Stimulated activated CD8-positive, alpha-beta memory T cell treated with anti-CD3 and anti-CD28 coated beads, Interleukin-4, amount 100 ng/mL, for 48 hours (primary cell): Measurements from ENCODE around the gene CCDC18.
"Not testable (repeated sequence)": the region's sequence is repeated elsewhere in the genome, so short reads cannot be mapped to it uniquely, and the experiment has no call there.

Experiments used
- DNase-seq: peaks from one replicate; pipeline ENCODE4 v3.0.0-alpha.2; 2020

The CCDC18 gene

GRCh38 chr1:93244298-93245069 lies 64.0 kb downstream of the CCDC18 start:
- no peak for DNase-seq

GRCh38 chr1:93251966-93252365 lies 71.4 kb downstream of the CCDC18 start:
- DNase-seq: no peak

- no peak for DNase-seq
Measured at GRCh38 chr1:93252598-93252997, 72.1 kb downstream of the CCDC18 start.

- no peak for DNase-seq
Measured at GRCh38 chr1:93253516-93253915, 73.0 kb downstream of the CCDC18 start.

GRCh38 chr1:93255222-93256079 lies 74.9 kb downstream of the CCDC18 start:
- DNase-seq: no peak

- DNase-seq: no peak
Measured at GRCh38 chr1:93256433-93256832, 75.9 kb downstream of the CCDC18 start.

GRCh38 chr1:93257889-93258288 lies 77.4 kb downstream of the CCDC18 start:
- DNase-seq: no peak

GRCh38 chr1:93260726-93261125 lies 80.2 kb downstream of the CCDC18 start:
- DNase-seq: not testable (repeated sequence)

GRCh38 chr1:93262645-93263044 lies 82.1 kb downstream of the CCDC18 start:
- DNase-seq: no peak

GRCh38 chr1:93268888-93269287 lies 88.4 kb downstream of the CCDC18 start:
- not testable (repeated sequence) for DNase-seq

GRCh38 chr1:93275262-93275633 lies 94.7 kb downstream of the CCDC18 start:
- not testable (repeated sequence) for DNase-seq

- DNase-seq: no peak
Measured at GRCh38 chr1:93275634-93276295, 95.2 kb downstream of the CCDC18 start.

GRCh38 chr1:93277530-93277929 lies 97.0 kb downstream of the CCDC18 start:
- DNase-seq: not testable (repeated sequence)

GRCh38 chr1:93283496-93283895 lies 103.0 kb downstream of the CCDC18 start:
- DNase-seq: no peak

GRCh38 chr1:93288558-93288957 lies 108.0 kb downstream of the CCDC18 start:
- DNase-seq: no peak

- DNase-seq: no peak
Measured at GRCh38 chr1:93296555-93297154, 116.1 kb downstream of the CCDC18 start.

GRCh38 chr1:93301131-93301530 lies 120.6 kb downstream of the CCDC18 start:
- no peak for DNase-seq

GRCh38 chr1:93302078-93302477 lies 121.6 kb downstream of the CCDC18 start:
- DNase-seq: no peak

GRCh38 chr1:93304716-93305138 lies 124.2 kb downstream of the CCDC18 start:
- DNase-seq: peak; percentile 42

GRCh38 chr1:93306920-93307319 lies 126.4 kb downstream of the CCDC18 start:
- no peak for DNase-seq

GRCh38 chr1:93313026-93313425 lies 132.5 kb downstream of the CCDC18 start:
- DNase-seq: no peak

GRCh38 chr1:93317207-93317606 lies 136.7 kb downstream of the CCDC18 start:
- no peak for DNase-seq

- DNase-seq: no peak
Measured at GRCh38 chr1:93317943-93318342, 137.4 kb downstream of the CCDC18 start.
